MM.1S (cell line): ENCODE measurements around the gene APPBP2.

Experiments used
- DNase-seq: peaks from one replicate; pipeline ENCODE4 v3.0.0-alpha.2; 2015
- H2AFZ ChIP-seq: fragments of 300-600 bp; sonication (generic); 2 replicates; pipeline ENCODE4 v1.6.0; 2016; ENCODE audit warnings: antibody characterized with exemption, low read length
- H3F3A ChIP-seq: fragments of 300-600 bp; sonication (generic); 2 replicates; pipeline ENCODE4 v1.6.1; 2016; ENCODE audit warnings: mild to moderate bottlenecking, antibody characterized with exemption, low read length, moderate library complexity, mixed read lengths; ENCODE audit not compliant: insufficient read depth
- H3K27ac ChIP-seq: fragments of 300-600 bp; sonication (generic); 2 replicates; pipeline ENCODE4 v1.5.1; 2016; ENCODE audit warnings: mild to moderate bottlenecking, low read length
- H3K27me3 ChIP-seq: fragments of 300-600 bp; sonication (generic); replicated peaks from 2 replicates; pipeline ENCODE4 v1.6.0; 2016; ENCODE audit warnings: low read length; ENCODE audit not compliant: insufficient read depth
- H3K36me3 ChIP-seq: fragments of 300-600 bp; sonication (generic); replicated peaks from 2 replicates; pipeline ENCODE4 v1.6.1; 2016; ENCODE audit warnings: mild to moderate bottlenecking, low read length, mixed read lengths; ENCODE audit not compliant: insufficient read depth
- H3K4me1 ChIP-seq: fragments of 300-600 bp; sonication (generic); 2 replicates; pipeline ENCODE4 v1.6.1; 2016; ENCODE audit warnings: low read length, mixed read lengths
- H3K4me2 ChIP-seq: fragments of 300-600 bp; sonication (generic); 2 replicates; pipeline ENCODE4 v1.6.0; 2016; ENCODE audit warnings: low read depth, low read length
- H3K4me3 ChIP-seq: fragments of 300-600 bp; sonication (generic); 2 replicates; pipeline ENCODE4 v1.5.1; 2016; ENCODE audit warnings: low read length, mixed read lengths
- H3K79me2 ChIP-seq: fragments of 300-600 bp; sonication (generic); 2 replicates; pipeline ENCODE4 v1.6.1; 2016; ENCODE audit warnings: mixed run types, low read length, mixed read lengths
- H3K9ac ChIP-seq: fragments of 300-600 bp; sonication (generic); 2 replicates; pipeline ENCODE4 v1.6.1; 2016; ENCODE audit warnings: low read length, mixed read lengths
- H3K9me2 ChIP-seq: fragments of 300-600 bp; sonication (generic); replicated peaks from 2 replicates; pipeline ENCODE4 v1.6.1; 2016; ENCODE audit warnings: mild to moderate bottlenecking, low read length, mixed read lengths; ENCODE audit not compliant: insufficient read depth
- H3K9me3 ChIP-seq: fragments of 300-600 bp; sonication (generic); replicated peaks from 2 replicates; pipeline ENCODE4 v1.6.1; 2016; ENCODE audit warnings: mild to moderate bottlenecking, low read length, mixed read lengths; ENCODE audit not compliant: insufficient read depth
- H4K20me1 ChIP-seq: fragments of 300-600 bp; sonication (generic); 2 replicates; pipeline ENCODE4 v1.6.1; 2016; ENCODE audit warnings: mild to moderate bottlenecking, low read length, moderate library complexity, mixed read lengths; ENCODE audit not compliant: insufficient read depth
- CTCF ChIP-seq: fragments of 300-600 bp; sonication (generic); IDR thresholded peaks from 2 replicates; pipeline ENCODE4 v1.5.1; 2016; ENCODE audit warnings: antibody characterized with exemption, low read length, mixed read lengths
- EZH2 ChIP-seq: fragments of 300-600 bp; sonication (generic); optimal IDR thresholded peaks from 2 replicates; pipeline ENCODE3; 2017; ENCODE audit warnings: low read depth, mild to moderate bottlenecking, antibody characterized with exemption, low read length, mixed read lengths
- EZH2phosphoT487 ChIP-seq: fragments of 300-600 bp; sonication (generic); IDR thresholded peaks from 2 replicates; pipeline ENCODE4 v1.6.1; 2018; ENCODE audit warnings: antibody characterized with exemption, low read length

Gene APPBP2

GRCh38 chr17:60396412-60396811 is 129.6 kb downstream of the APPBP2 start:
- H3K36me3 ChIP-seq, result no peaks in the 10 kb centered on the region
- H3K4me3 ChIP-seq, result no peak overlapping the region
- H3K79me2 ChIP-seq, result peaks cover 3% of the 10 kb centered on the region; the same call in 1 of the 2 replicates
- TF ChIP-seq EZH2 (no peak), CTCF (no peak), EZH2phosphoT487 (no peak)
- peaks cover 12% of the 10 kb centered on the region for H3F3A ChIP-seq
- no peaks in the 10 kb centered on the region for H3K4me1 ChIP-seq
- H3K27ac ChIP-seq, result no peak overlapping the region
- H3K9me2 ChIP-seq, result no peaks in the 10 kb centered on the region
- no peaks in the 10 kb centered on the region for H3K27me3 ChIP-seq
- H4K20me1 ChIP-seq, result no peaks in the 10 kb centered on the region
- H3K4me2 ChIP-seq, result no peak overlapping the region
- no peak overlapping the region for H2AFZ ChIP-seq
- no peaks in the 10 kb centered on the region for H3K9me3 ChIP-seq
- no peak for DNase-seq
- H3K9ac ChIP-seq, result no peak overlapping the region

GRCh38 chr17:60395508-60396065 is 130.5 kb downstream of the APPBP2 start:
- H3K79me2 ChIP-seq, result peaks cover 11% of the 10 kb centered on the region
- no peak overlapping the region for H2AFZ ChIP-seq
- TF ChIP-seq EZH2phosphoT487, result no peak
- no peak for TF ChIP-seq EZH2
- TF ChIP-seq CTCF, result no peak
- no peaks in the 10 kb centered on the region for H3K4me1 ChIP-seq
- no peaks in the 10 kb centered on the region for H3K9me3 ChIP-seq
- no peaks in the 10 kb centered on the region for H3K36me3 ChIP-seq
- H3K9me2 ChIP-seq, result no peaks in the 10 kb centered on the region
- DNase-seq, result no peak
- H3K4me2 ChIP-seq, result no peak overlapping the region
- H4K20me1 ChIP-seq, result no peaks in the 10 kb centered on the region
- no peak overlapping the region for H3K27ac ChIP-seq
- no peaks in the 10 kb centered on the region for H3K27me3 ChIP-seq
- no peak overlapping the region for H3K9ac ChIP-seq
- H3F3A ChIP-seq, result peaks cover 12% of the 10 kb centered on the region
- no peak overlapping the region for H3K4me3 ChIP-seq

GRCh38 chr17:60393840-60394723 is 132.0 kb downstream of the APPBP2 start:
- Histone ChIP-seq H3F3A (peaks cover 12% of the 10 kb centered on the region), H3K9me3 (no peaks in the 10 kb centered on the region), H3K9ac (no peak overlapping the region), H3K9me2 (no peaks in the 10 kb centered on the region), H3K4me3 (no peak overlapping the region), H2AFZ (no peak overlapping the region), H3K4me1 (no peaks in the 10 kb centered on the region), H3K27me3 (no peaks in the 10 kb centered on the region), H3K27ac (no peak overlapping the region), H3K4me2 (no peak overlapping the region), H3K36me3 (no peaks in the 10 kb centered on the region), H3K79me2 (peaks cover 13% of the 10 kb centered on the region), H4K20me1 (no peaks in the 10 kb centered on the region)
- TF ChIP-seq CTCF (no peak), EZH2phosphoT487 (no peak), EZH2 (no peak)
- DNase-seq, result no peak
